GM20431 (cell line): Measurements from ENCODE around the gene RBM38.
"Not testable (repeated sequence)": the region's sequence is repeated elsewhere in the genome, so short reads cannot be mapped to it uniquely, and the experiment has no call there.

Experiments
- in situ Hi-C: fragments of 300-500 bp; cut with MseI, MboI; formaldehyde crosslinking; loops from one replicate; pipeline ENCODE4 v1.15.0; 2020; ENCODE audit warnings: low sequenced_read_pairs; ENCODE audit not compliant: unreplicated experiment

RBM38 gene

DNA sequence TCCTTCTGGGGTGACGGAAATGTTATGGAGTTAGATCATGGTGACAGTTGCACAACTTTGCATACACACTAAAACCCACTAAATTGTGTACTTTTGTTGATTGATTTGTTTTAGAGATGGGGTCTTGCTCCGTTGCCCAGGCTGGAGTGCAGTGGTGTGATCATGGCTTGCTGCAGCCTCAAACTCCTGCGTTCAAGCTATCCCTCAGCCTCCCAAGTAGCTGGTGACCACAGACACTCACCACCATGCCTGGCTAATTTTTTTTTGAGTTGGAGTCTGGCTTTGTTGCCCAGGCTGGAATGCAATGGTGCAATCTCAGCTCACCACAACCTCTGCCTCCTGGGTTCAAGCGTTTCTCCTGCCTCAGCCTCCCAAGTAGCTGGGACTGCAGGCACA, 39.0 kb downstream of the RBM38 start:
- in situ Hi-C loops, result not testable (repeated sequence)

GRCh38 chr20:57431539-57431835, 40.3 kb downstream of the RBM38 start:
- in situ Hi-C loops, result no loop called here

GRCh38 chr20:57432480-57432861, 41.3 kb downstream of the RBM38 start:
- in situ Hi-C loops, result no loop called here

- in situ Hi-C loops, result no loop called here
These were observed 41.8 kb downstream of the RBM38 start for GRCh38 chr20:57432862-57433491.

DNA sequence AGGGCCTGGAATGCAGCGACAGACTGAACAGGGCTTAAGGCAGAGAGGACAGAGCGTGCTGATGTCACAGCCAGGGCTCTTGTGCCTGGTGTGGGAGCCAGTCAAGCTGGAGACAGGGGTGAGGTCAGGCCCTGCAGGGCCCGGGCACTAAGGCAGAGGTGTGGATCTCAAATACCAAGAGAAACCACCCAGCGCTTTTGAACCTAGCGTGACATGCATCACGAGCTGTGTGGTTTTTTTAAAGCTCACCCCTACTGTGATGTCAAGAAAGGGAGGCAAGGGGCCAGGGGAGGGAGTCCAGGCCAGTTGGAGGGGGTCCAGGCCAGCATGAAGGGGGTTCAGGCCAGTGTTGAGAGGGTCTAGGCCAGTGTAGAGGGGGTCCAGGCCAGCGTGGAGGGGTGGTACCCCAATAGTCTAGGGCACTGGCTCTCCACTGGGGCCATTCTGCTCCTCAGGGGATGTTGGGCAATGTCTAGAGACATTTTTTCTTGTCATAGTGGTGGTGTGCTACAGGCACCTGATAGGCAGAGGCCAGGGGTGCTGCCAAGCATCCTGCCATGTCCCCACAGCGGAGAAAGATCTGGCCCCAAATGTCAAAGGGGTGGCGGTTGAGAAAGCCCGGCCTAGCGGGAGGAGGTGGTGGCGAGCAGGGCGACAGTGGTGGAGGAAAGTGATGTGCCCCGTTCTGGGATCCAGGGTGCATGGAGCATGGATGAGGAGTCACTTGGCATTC, 42.6 kb downstream of the RBM38 start:
- in situ Hi-C loops, result no loop called here

DNA sequence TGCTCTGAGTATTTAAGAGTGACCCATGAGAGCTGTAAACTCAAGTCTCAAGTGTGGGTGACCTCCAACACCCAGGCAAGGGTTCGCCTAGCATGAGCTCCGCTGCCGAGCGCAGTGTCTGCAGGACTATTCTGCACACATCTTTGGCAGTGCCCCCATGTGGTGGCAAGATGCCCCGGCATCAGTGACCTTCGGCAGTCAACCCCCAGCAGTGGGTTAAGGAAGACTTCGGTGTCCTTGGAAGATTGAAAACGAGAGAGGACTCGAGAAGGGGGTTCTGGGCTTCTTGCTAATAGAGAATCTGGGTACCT, 43.1 kb downstream of the RBM38 start:
- in situ Hi-C loops, result no loop called here

GRCh38 chr20:57435105-57435497, 43.9 kb downstream of the RBM38 start:
- in situ Hi-C loops, result no loop called here

DNA sequence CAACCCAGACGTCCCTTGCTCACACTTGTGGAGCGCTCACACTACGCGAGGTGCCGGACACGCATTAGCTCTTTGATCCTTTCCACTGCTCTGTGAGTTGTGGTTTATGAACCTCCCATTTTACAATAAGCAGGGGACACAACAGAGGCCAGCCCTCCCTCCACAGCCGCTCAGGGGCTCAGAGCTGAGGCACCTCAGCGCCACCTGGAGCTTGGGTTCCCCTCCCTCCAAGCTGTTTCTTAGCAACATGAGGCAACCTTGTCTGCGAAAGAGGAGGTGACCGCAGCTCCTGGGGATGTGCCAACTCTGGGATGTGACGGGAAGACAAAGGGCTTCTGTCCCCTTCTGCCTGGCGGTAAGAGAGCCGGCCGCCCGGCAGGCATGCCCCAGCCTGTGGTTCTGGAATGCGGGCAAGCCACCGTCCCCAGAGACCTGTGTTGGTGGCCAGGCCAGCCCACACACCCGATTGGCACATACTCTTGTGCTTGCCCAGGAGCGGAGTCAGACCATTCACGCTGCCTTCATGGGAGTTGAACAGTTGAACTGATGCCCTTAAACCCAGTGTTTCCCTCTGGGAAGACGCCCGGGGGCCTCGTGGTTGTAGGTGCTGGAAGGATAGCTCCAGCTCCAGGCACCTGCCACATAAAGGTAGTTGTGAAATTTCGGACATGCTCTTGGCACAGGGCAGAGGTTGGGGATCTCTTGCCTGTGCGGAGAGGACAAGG, 44.5 kb downstream of the RBM38 start:
- in situ Hi-C loops, result no loop called here

- in situ Hi-C loops, result no loop called here
These were observed 45.0 kb downstream of the RBM38 start for GRCh38 chr20:57436223-57436545.

GRCh38 chr20:57437267-57437666, 46.1 kb downstream of the RBM38 start:
- in situ Hi-C loops, result no loop called here

DNA sequence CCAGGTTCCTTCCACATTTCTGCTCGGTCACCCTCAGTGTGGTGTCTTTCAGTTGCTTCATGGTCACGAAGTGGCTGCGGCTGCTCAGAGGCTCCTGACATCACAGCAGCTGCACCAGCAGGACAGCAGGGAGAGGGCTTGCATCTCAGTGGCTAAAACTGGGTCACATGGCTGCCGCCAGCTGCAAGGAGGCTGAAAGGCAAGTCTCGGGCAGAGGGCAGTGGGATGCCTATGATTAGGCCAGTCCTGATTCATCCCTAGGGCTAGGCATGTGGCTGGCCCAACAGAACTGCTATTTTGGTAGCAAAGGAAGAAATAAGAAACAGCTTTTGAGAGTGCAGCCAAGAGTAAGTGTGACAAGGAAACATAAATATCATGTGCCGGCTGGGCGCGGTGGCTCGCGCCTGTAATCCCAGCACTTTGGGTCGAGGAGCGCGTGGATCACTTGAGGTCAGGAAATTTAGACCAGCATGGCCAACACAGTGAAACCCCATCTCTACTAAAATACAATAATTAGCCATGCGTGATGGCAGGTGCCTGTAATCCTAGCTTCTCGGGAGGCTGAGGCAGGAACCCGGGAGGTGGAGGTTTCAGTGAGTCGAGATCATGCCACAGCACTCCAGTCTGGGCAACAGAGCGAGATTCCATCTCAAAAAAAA, 46.6 kb downstream of the RBM38 start:
- in situ Hi-C loops, result no loop called here

GRCh38 chr20:57438552-57438951, 47.4 kb downstream of the RBM38 start:
- in situ Hi-C loops, result no loop called here

DNA sequence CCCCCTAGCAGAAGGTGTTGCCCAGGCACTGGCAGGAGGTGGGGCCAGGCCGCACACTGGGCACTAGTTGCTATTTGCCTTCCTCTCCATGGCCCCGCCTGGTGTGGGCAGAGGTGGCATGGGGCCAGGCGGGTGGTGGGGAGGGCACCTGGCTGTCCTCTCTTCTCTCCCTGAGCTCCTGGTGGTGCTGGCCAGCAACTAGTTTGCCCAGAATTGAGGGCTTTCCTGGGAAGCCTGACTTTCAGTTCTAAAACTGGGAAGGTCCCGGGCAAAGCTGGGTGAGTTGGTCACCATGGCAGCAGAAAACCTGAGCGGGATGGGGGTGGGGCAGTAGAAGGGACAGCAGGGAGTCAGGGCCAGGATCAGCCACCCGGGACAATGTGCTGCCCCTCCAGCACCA, 48.2 kb downstream of the RBM38 start:
- in situ Hi-C loops, result no loop called here

DNA sequence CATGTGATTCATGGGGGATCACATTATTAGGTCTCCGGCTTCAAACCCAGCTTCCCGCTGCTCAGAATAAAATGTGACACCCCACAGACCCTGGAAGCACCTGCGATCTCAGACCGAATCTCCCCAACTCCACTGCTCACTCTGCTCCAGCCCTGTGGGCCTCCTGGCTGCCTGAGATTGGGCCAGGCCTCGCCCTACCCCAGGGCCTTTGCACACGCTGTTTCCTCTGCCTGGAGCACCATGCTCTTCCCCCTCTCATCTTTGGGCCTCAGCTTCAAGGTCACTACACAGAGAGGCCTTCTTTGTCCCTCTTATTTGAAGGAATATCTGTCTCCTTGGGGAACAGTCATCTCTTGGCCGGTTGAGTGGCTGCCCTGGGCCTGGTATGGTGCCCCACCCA, 48.8 kb downstream of the RBM38 start:
- in situ Hi-C loops, result no loop called here

DNA sequence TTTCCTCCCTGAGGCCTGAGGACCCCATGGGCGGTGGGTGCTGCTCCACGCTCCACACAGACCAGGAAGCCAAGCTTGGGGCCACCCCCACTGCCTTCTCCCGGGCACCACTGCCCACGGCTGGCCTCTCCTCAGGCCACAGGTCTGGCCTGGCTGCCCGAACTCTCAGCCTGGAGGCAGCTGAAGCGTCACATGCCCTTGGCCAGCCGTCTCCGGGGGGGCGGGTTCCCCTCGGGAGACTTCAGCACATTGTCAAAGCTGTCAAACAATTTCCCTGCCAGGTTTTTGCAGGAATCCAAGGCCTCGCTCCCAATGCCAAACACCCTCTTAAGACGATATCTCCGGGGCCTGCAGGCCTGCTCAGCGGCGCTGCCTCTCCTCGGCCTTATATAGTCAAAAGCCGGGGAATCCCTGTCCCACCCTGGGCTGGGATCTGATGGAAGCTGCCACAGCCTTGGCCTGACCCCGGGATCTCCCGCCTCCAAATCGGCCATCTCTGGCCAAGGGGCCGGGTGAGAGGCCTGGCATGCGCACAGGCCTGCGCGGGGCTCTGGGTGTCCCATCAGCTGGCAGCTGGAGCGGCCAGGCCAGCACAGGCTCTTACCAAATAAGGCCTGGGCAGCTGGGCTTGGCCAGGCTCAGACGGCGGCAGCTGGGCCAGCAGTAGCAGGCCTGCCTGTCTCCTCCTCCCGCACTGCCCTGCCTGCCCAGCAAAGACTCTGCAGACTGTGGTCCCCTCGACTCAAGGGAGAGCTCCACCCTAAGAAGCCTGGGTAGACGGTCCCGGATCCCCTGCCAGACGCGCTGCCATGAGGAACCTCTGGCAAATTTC, 49.7 kb downstream of the RBM38 start:
- in situ Hi-C loops, result no loop called here

DNA sequence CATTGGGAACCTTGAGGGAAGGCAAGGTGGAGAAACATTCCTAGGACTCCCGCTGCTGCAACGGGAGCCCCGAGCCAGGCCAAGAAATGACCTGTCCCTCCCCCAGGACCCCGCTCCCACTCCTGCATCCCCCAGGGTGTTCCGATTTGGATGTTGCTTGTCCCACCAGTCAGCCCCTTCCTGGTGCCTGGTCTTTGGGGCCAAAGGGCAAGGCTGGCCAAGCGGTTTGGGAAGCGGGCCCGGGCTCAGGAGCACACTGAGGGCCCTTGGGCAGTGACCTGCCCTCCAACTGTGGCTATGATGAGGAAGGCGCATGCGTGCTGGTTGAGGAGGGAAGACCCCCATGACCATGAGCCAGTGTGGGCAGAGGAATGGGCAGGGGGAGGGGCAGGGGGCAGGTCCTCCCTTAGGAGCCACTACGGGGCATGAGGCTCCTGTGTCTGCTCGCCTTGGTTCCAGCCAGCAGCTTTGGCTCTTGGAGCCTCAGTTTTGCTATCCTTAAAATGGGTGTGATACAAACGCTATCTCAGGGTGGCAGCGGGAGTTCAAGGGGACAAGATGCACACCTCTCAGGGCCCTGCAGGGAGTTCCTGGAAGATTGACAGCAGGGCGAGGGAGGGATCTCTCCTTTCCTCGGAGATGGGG, 50.4 kb downstream of the RBM38 start:
- in situ Hi-C loops, result no loop called here

- in situ Hi-C loops, result no loop called here
These were observed 51.1 kb downstream of the RBM38 start for GRCh38 chr20:57442158-57442887.

DNA sequence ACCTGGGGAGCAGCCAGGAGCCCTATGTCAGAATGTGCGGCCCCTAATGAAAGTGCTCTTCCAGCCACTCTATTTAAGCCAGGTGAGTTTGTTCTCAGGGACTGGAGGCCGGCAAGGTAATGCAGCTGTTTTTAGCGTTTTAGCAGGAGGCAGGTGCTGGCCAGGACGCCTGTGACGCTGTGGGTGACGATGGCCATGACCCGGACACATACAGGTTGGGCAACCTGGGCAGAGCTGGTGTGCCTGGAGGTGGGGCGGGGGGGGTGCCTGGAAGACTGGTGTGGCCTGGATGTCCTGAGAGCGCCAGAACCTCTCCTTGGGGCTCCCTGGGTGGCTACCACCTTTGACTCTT, 51.7 kb downstream of the RBM38 start:
- in situ Hi-C loops, result no loop called here
